DND-41 (cell line): ENCODE results near the gene CDC42EP1.

ENCODE experiments used
- ATAC-seq: fragments of 200-7000 bp; cut with Tn5 transposase; 3 replicates; pipeline ENCODE4 v1.9.1; 2021; ENCODE audit warnings: low read depth; ENCODE audit not compliant: insufficient read depth
- DNase-seq: peaks from one replicate; pipeline ENCODE4 v3.0.0-alpha.2; 2020
- H2AFZ ChIP-seq: 2 replicates; pipeline ENCODE4 v1.6.0; 2012; ENCODE audit warnings: low read depth, low read length
- H3K27ac ChIP-seq: 2 replicates; pipeline ENCODE4 v1.5.1; 2012; ENCODE audit warnings: low read length, inconsistent platforms
- H3K27me3 ChIP-seq: fragments of 200-600 bp; sonication (generic); 2 replicates; pipeline ENCODE4 v1.6.0; 2012; ENCODE audit warnings: low read length, mild to moderate bottlenecking, inconsistent platforms; ENCODE audit not compliant: insufficient read depth, poor library complexity
- H3K36me3 ChIP-seq: 2 replicates; pipeline ENCODE4 v1.5.1; 2012; ENCODE audit warnings: low read length, inconsistent platforms; ENCODE audit not compliant: insufficient read depth
- H3K4me1 ChIP-seq: 2 replicates; pipeline ENCODE4 v1.5.1; 2012; ENCODE audit warnings: mild to moderate bottlenecking, low read length; ENCODE audit not compliant: insufficient read depth
- H3K4me2 ChIP-seq: 2 replicates; pipeline ENCODE4 v1.6.0; 2012; ENCODE audit warnings: mild to moderate bottlenecking, moderate library complexity, low read length, inconsistent platforms; ENCODE audit not compliant: insufficient read depth
- H3K4me3 ChIP-seq, 2 experiments: fragments of 200-600 bp in 1 of 2; shearing (Covaris generic) in 1 of 2; 2 replicates each; pipeline ENCODE4 v1.5.1; 2012 to 2016; ENCODE audit warnings: inconsistent platforms in 2 of 2, low read length in 2 of 2, mild to moderate bottlenecking in 2 of 2, low read depth in 1 of 2, moderate library complexity in 1 of 2
- H3K79me2 ChIP-seq: 2 replicates; pipeline ENCODE4 v1.6.0; 2012; ENCODE audit warnings: low read length, inconsistent platforms; ENCODE audit not compliant: insufficient read depth
- H3K9ac ChIP-seq: 2 replicates; pipeline ENCODE4 v1.6.0; 2012; ENCODE audit warnings: low read depth, mild to moderate bottlenecking, inconsistent platforms, low read length, moderate library complexity
- H3K9me3 ChIP-seq: 2 replicates; pipeline ENCODE4 v1.5.1; 2012; ENCODE audit warnings: low read length, moderate library complexity, mild to moderate bottlenecking, inconsistent platforms; ENCODE audit not compliant: insufficient read depth, severe bottlenecking
- H4K20me1 ChIP-seq: 2 replicates; pipeline ENCODE4 v1.6.0; 2012; ENCODE audit warnings: low read length; ENCODE audit not compliant: insufficient read depth
- EZH2 ChIP-seq: IDR thresholded peaks from 3 replicates; pipeline ENCODE4 v1.6.1; 2012; ENCODE audit warnings: borderline replicate concordance, low read depth, mild to moderate bottlenecking, moderate library complexity, low read length, inconsistent platforms; ENCODE audit not compliant: severe bottlenecking
- TF ChIP-seq, protein P1 (sequence below): IDR thresholded peaks from 2 replicates; pipeline ENCODE4 v1.5.1; 2012; ENCODE audit warnings: borderline replicate concordance, low read length, moderate library complexity, mild to moderate bottlenecking; ENCODE audit not compliant: poor library complexity, severe bottlenecking; ENCODE audit errors: extremely low read depth

The CDC42EP1 gene

DNA sequence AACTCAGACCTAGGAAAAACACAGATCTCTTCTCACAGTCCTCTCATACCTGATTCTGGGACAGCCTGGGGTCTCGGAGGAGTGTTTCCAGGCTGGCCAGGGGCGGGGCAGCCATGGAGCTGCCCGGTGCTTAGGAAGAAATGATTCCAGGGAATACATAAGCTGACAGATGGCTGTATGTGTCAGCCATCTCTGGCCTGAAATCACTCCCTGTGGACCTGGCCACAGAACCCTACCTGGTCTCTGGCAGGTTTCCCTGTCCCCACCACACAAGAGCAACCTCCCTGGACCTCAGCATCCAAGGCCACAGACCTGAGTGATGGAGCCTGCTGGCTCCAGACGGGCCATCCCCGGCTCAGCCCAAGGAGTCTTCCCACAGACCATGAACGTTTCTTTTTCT, 58.4 kb downstream of the CDC42EP1 start:
- no peak overlapping the region for H3K27ac ChIP-seq

More for the DNA sequence above, 58.4 kb downstream of the CDC42EP1 start:
- H3K27me3 ChIP-seq: no peaks in the 10 kb centered on the region
- H3K4me3 ChIP-seq: no peak overlapping the region
- DNase-seq (no peak), ATAC-seq (no peak)
- no peak overlapping the region for H3K9ac ChIP-seq
- 0 out of 2 replicates have a peak, but pooled peaks cover 1% of the 10 kb centered on the region for H3K4me1 ChIP-seq
- H3K36me3 ChIP-seq: peaks cover 74% of the 10 kb centered on the region
- H2AFZ ChIP-seq: no peak overlapping the region
- TF ChIP-seq, protein P1, sequence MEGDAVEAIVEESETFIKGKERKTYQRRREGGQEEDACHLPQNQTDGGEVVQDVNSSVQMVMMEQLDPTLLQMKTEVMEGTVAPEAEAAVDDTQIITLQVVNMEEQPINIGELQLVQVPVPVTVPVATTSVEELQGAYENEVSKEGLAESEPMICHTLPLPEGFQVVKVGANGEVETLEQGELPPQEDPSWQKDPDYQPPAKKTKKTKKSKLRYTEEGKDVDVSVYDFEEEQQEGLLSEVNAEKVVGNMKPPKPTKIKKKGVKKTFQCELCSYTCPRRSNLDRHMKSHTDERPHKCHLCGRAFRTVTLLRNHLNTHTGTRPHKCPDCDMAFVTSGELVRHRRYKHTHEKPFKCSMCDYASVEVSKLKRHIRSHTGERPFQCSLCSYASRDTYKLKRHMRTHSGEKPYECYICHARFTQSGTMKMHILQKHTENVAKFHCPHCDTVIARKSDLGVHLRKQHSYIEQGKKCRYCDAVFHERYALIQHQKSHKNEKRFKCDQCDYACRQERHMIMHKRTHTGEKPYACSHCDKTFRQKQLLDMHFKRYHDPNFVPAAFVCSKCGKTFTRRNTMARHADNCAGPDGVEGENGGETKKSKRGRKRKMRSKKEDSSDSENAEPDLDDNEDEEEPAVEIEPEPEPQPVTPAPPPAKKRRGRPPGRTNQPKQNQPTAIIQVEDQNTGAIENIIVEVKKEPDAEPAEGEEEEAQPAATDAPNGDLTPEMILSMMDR: no peak
- no peak for TF ChIP-seq EZH2
- no peaks in the 10 kb centered on the region for H3K9me3 ChIP-seq
- no peaks in the 10 kb centered on the region for H3K79me2 ChIP-seq
- H3K4me2 ChIP-seq: no peak overlapping the region
- peaks cover 9% of the 10 kb centered on the region for H4K20me1 ChIP-seq
